AG20443 (cell line): ENCODE results near the gene SS18.

ENCODE experiments used
- DNase-seq: peaks from one replicate; pipeline ENCODE4 v3.0.0; 2012; ENCODE audit warnings: low spot score, mixed read lengths

SS18 gene

GRCh38 chr18:26002375-26002910, 88.0 kb downstream of the SS18 start:
- no peak for DNase-seq

GRCh38 chr18:25998461-25998860, 92.0 kb downstream of the SS18 start:
- DNase-seq: no peak

- no peak for DNase-seq
Measured at GRCh38 chr18:25992566-25992965, 97.8 kb downstream of the SS18 start.

GRCh38 chr18:25990473-25990872, 99.9 kb downstream of the SS18 start:
- DNase-seq: no peak

- no peak for DNase-seq
Measured at GRCh38 chr18:25985707-25986394, 104.6 kb downstream of the SS18 start.

- DNase-seq: no peak
Measured at GRCh38 chr18:25983730-25984129, 106.7 kb downstream of the SS18 start.

GRCh38 chr18:25982961-25983360, 107.5 kb downstream of the SS18 start:
- no peak for DNase-seq

GRCh38 chr18:25982153-25982552, 108.3 kb downstream of the SS18 start:
- no peak for DNase-seq

- no peak for DNase-seq
Measured at GRCh38 chr18:25979369-25980040, 110.9 kb downstream of the SS18 start.

GRCh38 chr18:25976554-25976953, 113.9 kb downstream of the SS18 start:
- no peak for DNase-seq

- DNase-seq: no peak
Measured at GRCh38 chr18:25974630-25975077, 115.8 kb downstream of the SS18 start.
